Fibroblast of gingiva (primary cell): ENCODE results near the gene RABGAP1.
A peak's percentile ranks its signal among the peaks of the same experiment; 100 is the strongest.

ENCODE experiments used
- DNase-seq: peaks from one replicate; pipeline ENCODE4 v3.0.0-alpha.2; 2011; ENCODE audit warnings: low read depth

Gene RABGAP1

GRCh38 chr9:123008909-123009308 lies 68.1 kb downstream of the RABGAP1 start:
- no peak for DNase-seq

- DNase-seq, result no peak
These were observed 70.6 kb downstream of the RABGAP1 start for GRCh38 chr9:123011380-123011779.

- DNase-seq, result peak; percentile 64
These were observed 71.2 kb downstream of the RABGAP1 start for GRCh38 chr9:123011878-123012528.

GRCh38 chr9:123016631-123017030 lies 75.8 kb downstream of the RABGAP1 start:
- no peak for DNase-seq

GRCh38 chr9:123020796-123021195 lies 80.0 kb downstream of the RABGAP1 start:
- DNase-seq, result peak; percentile 50

GRCh38 chr9:123026425-123026824 lies 85.6 kb downstream of the RABGAP1 start:
- no peak for DNase-seq

GRCh38 chr9:123027517-123027916 lies 86.7 kb downstream of the RABGAP1 start:
- no peak for DNase-seq

- DNase-seq, result no peak
These were observed 87.3 kb downstream of the RABGAP1 start for GRCh38 chr9:123028136-123028535.

- DNase-seq, result no peak
These were observed 88.2 kb downstream of the RABGAP1 start for GRCh38 chr9:123028973-123029372.

- peak; percentile 29 for DNase-seq
These were observed 91.1 kb downstream of the RABGAP1 start for GRCh38 chr9:123031963-123032362.

- DNase-seq, result no peak
These were observed 92.5 kb downstream of the RABGAP1 start, which contains the start of gene GPR21 for GRCh38 chr9:123033352-123033751. Gene GPR21 (plus strand): TSS chr9:123033667. CDS start chr9:123034567, 900 bp downstream.

GRCh38 chr9:123033864-123034601 lies 93.2 kb downstream of the RABGAP1 start:
- no peak for DNase-seq

GRCh38 chr9:123034881-123035510 lies 94.2 kb downstream of the RABGAP1 start:
- DNase-seq, result no peak

GRCh38 chr9:123035791-123036190 lies 95.0 kb downstream of the RABGAP1 start:
- no peak for DNase-seq

GRCh38 chr9:123036893-123037545 lies 96.2 kb downstream of the RABGAP1 start:
- DNase-seq, result no peak

- no peak for DNase-seq
These were observed 98.9 kb downstream of the RABGAP1 start for GRCh38 chr9:123039617-123040219.

GRCh38 chr9:123040801-123041200 lies 100.0 kb downstream of the RABGAP1 start:
- no peak for DNase-seq

- DNase-seq, result no peak
These were observed 100.7 kb downstream of the RABGAP1 start for GRCh38 chr9:123041489-123041888.

GRCh38 chr9:123043081-123043939 lies 102.5 kb downstream of the RABGAP1 start:
- no peak for DNase-seq

- peak; percentile 70 for DNase-seq
These were observed 103.8 kb downstream of the RABGAP1 start for GRCh38 chr9:123044586-123044985.
